IMR-90 (cell line): ENCODE results near the gene CFAP61. TPM values are rescaled to one million over a fixed set of nuclear protein-coding genes. Genes with fewer than 3 reads are reported as not detected.

Source experiments
- ATAC-seq: fragments of 200-7000 bp; cut with Tn5 transposase; 2 replicates; pipeline ENCODE4 v1.9.1; 2020; ENCODE audit warnings: low read depth, mild to moderate bottlenecking, moderate library complexity
- BruUV-seq: library from RNA; stranded (reverse); fragments of 400-500 nt; replicated peaks from 2 replicates; lab custom pipeline; 2021; lab: Mats Ljungman, UMichigan
- CTCF ChIA-PET: fragments of 300-600 bp; formaldehyde crosslinking; extraction: SDS; loops from one replicate; lab custom pipeline; 2021; ENCODE audit warnings: antibody characterized with exemption; lab: Yijun Ruan, JAX
- POLR2A ChIA-PET: fragments of 300-600 bp; sonication (Branson Sonifier 250); formaldehyde crosslinking; loops from one replicate; lab custom pipeline; 2022; ENCODE audit warnings: antibody characterized with exemption; ENCODE audit not compliant: unreplicated experiment; lab: Charles Lee
- DNase-seq: peaks from one replicate; pipeline ENCODE4 v3.0.0; 2013
- H2AFZ ChIP-seq: replicated peaks from 2 replicates; pipeline ENCODE3; 2013; ENCODE audit warnings: low read length, mild to moderate bottlenecking; ENCODE audit not compliant: poor library complexity
- H2AK5ac ChIP-seq: 2 replicates; pipeline ENCODE4 v1.6.1; 2013; ENCODE audit warnings: low read depth, low read length, inconsistent platforms
- H2AK9ac ChIP-seq: replicated peaks from 2 replicates; pipeline ENCODE3; 2013; ENCODE audit warnings: mild to moderate bottlenecking, low read depth, low read length, moderate library complexity; ENCODE audit not compliant: poor library complexity
- H2BK120ac ChIP-seq: 2 replicates; pipeline ENCODE4 v1.6.1; 2013; ENCODE audit warnings: low read depth, low read length, inconsistent platforms
- H2BK15ac ChIP-seq: 3 replicates; pipeline ENCODE4 v1.6.1; 2013; ENCODE audit warnings: low read depth, low read length, inconsistent platforms
- H2BK20ac ChIP-seq: 2 replicates; pipeline ENCODE4 v1.6.1; 2013; ENCODE audit warnings: low read depth, mild to moderate bottlenecking, inconsistent platforms, low read length, moderate library complexity
- H2BK5ac ChIP-seq: 2 replicates; pipeline ENCODE4 v1.6.1; 2013; ENCODE audit warnings: mild to moderate bottlenecking, low read depth, low read length, inconsistent platforms; ENCODE audit not compliant: poor library complexity, severe bottlenecking
- H3K14ac ChIP-seq: replicated peaks from 2 replicates; pipeline ENCODE4 v1.6.1; 2013; ENCODE audit warnings: low read depth, low read length, inconsistent platforms
- H3K18ac ChIP-seq: 2 replicates; pipeline ENCODE4 v1.6.1; 2013; ENCODE audit warnings: low read depth, low read length, control low read depth
- H3K23ac ChIP-seq: 2 replicates; pipeline ENCODE4 v1.6.1; 2013; ENCODE audit warnings: low read depth, low read length, inconsistent platforms
- H3K27ac ChIP-seq: 2 replicates; pipeline ENCODE4 v1.5.1; 2013; ENCODE audit warnings: mild to moderate bottlenecking, control low read depth, low read length; ENCODE audit not compliant: insufficient read depth
- H3K27me3 ChIP-seq: 2 replicates; pipeline ENCODE4 v1.6.1; 2013; ENCODE audit warnings: low read length; ENCODE audit not compliant: control insufficient read depth, insufficient read depth
- H3K36me3 ChIP-seq: 2 replicates; pipeline ENCODE4 v1.6.1; 2013; ENCODE audit warnings: low read length, mixed read lengths; ENCODE audit not compliant: control insufficient read depth, insufficient read depth
- H3K4ac ChIP-seq: 2 replicates; pipeline ENCODE4 v1.6.1; 2013; ENCODE audit warnings: low read depth, low read length, inconsistent platforms
- H3K4me1 ChIP-seq: 2 replicates; pipeline ENCODE4 v1.6.1; 2013; ENCODE audit warnings: low read length, mixed read lengths; ENCODE audit not compliant: control insufficient read depth, insufficient read depth
- H3K4me2 ChIP-seq: 2 replicates; pipeline ENCODE4 v1.6.1; 2013; ENCODE audit warnings: low read depth, mild to moderate bottlenecking, control low read depth, low read length, moderate library complexity
- H3K4me3 ChIP-seq: 2 replicates; pipeline ENCODE4 v1.5.1; 2013; ENCODE audit warnings: low read depth, mild to moderate bottlenecking, control low read depth, low read length, moderate library complexity; ENCODE audit not compliant: insufficient read depth
- H3K56ac ChIP-seq: 2 replicates; pipeline ENCODE4 v1.6.1; 2013; ENCODE audit warnings: low read length, inconsistent platforms; ENCODE audit not compliant: insufficient read depth; ENCODE audit errors: extremely low read depth
- H3K79me1 ChIP-seq, 2 experiments: 2 replicates each; pipeline ENCODE4 v1.6.1; 2013; ENCODE audit warnings: low read length in 2 of 2, inconsistent platforms in 1 of 2, low read depth in 1 of 2
- H3K9ac ChIP-seq: 2 replicates; pipeline ENCODE4 v1.6.1; 2013; ENCODE audit warnings: low read depth, low read length, control low read depth
- H3K9me1 ChIP-seq: 2 replicates; pipeline ENCODE4 v1.6.1; 2013; ENCODE audit warnings: low read length, inconsistent platforms; ENCODE audit not compliant: insufficient read depth
- H3K9me3 ChIP-seq: 2 replicates; pipeline ENCODE4 v1.6.1; 2013; ENCODE audit warnings: low read length; ENCODE audit not compliant: control insufficient read depth, insufficient read depth
- H4K20me1 ChIP-seq: 2 replicates; pipeline ENCODE4 v1.6.1; 2013; ENCODE audit warnings: low read length, inconsistent platforms; ENCODE audit not compliant: insufficient read depth
- H4K5ac ChIP-seq: 2 replicates; pipeline ENCODE4 v1.6.1; 2013; ENCODE audit warnings: mild to moderate bottlenecking, low read depth, low read length, control low read depth
- H4K8ac ChIP-seq, 2 experiments: 2 replicates each; pipeline ENCODE4 v1.6.1; 2013; ENCODE audit warnings: low read depth in 2 of 2, low read length in 2 of 2, control low read depth in 1 of 2, inconsistent platforms in 1 of 2
- H4K91ac ChIP-seq: 2 replicates; pipeline ENCODE4 v1.6.1; 2013; ENCODE audit warnings: low read depth, low read length, inconsistent platforms; ENCODE audit not compliant: insufficient read depth
- BHLHE40 ChIP-seq: fragments of 150-350 bp; IDR thresholded peaks from 2 replicates; pipeline ENCODE4 v1.6.1; 2016; ENCODE audit warnings: mild to moderate bottlenecking, low read depth, low read length
- CEBPB ChIP-seq: IDR thresholded peaks from 2 replicates; pipeline ENCODE4 v1.6.1; 2012; ENCODE audit warnings: low read depth, low read length, improper control_type of control experiment
- CHD1 ChIP-seq: IDR thresholded peaks from 2 replicates; pipeline ENCODE4 v1.6.1; 2012; ENCODE audit warnings: low read depth, low read length, improper control_type of control experiment
- FOS ChIP-seq: fragments of 150-350 bp; IDR thresholded peaks from 2 replicates; pipeline ENCODE4 v1.6.1; 2016; ENCODE audit warnings: low read depth, low read length
- MAFK ChIP-seq: IDR thresholded peaks from 2 replicates; pipeline ENCODE4 v1.6.1; 2012; ENCODE audit warnings: low read depth, low read length, improper control_type of control experiment
- MAZ ChIP-seq: IDR thresholded peaks from 2 replicates; pipeline ENCODE4 v1.6.1; 2012; ENCODE audit warnings: low read depth, mild to moderate bottlenecking, low read length, improper control_type of control experiment, moderate library complexity, borderline replicate concordance
- MXI1 ChIP-seq: IDR thresholded peaks from 2 replicates; pipeline ENCODE4 v1.6.1; 2012; ENCODE audit warnings: low read depth, mild to moderate bottlenecking, low read length, moderate library complexity, borderline replicate concordance
- NFE2L2 ChIP-seq: fragments of 150-350 bp; IDR thresholded peaks from 2 replicates; pipeline ENCODE4 v1.6.1; 2016; ENCODE audit warnings: low read depth, mild to moderate bottlenecking, low read length
- POLR2A ChIP-seq: IDR thresholded peaks from 2 replicates; pipeline ENCODE4 v1.6.1; 2012; ENCODE audit warnings: mild to moderate bottlenecking, low read depth, low read length
- RAD21 ChIP-seq: IDR thresholded peaks from 2 replicates; pipeline ENCODE4 v1.6.1; 2012; ENCODE audit warnings: low read length, improper control_type of control experiment
- RCOR1 ChIP-seq: IDR thresholded peaks from 2 replicates; pipeline ENCODE4 v1.6.1; 2012; ENCODE audit warnings: mild to moderate bottlenecking, low read length, improper control_type of control experiment; ENCODE audit not compliant: insufficient replicate concordance
- RFX5 ChIP-seq: IDR thresholded peaks from 2 replicates; pipeline ENCODE4 v1.8.0; 2012; ENCODE audit warnings: low read depth, mild to moderate bottlenecking, low read length, moderate library complexity
- SMC3 ChIP-seq: fragments of 150-350 bp; IDR thresholded peaks from 2 replicates; pipeline ENCODE4 v1.6.1; 2016; ENCODE audit warnings: low read depth, mild to moderate bottlenecking, antibody characterized with exemption, low read length, moderate library complexity
- WGBS, 2 experiments: methylation state at CpG; one replicate each; pipeline versions ENCODE4 v1.1.5 to v1.1.7; 2013; ENCODE audit warnings: missing lambda C conversion rate in 2 of 2; ENCODE audit not compliant: insufficient read length in 1 of 2; ENCODE audit errors: extremely low coverage in 2 of 2; 5-methylcytosine and 5-hydroxymethylcytosine counted together
- dilution Hi-C: fragments of 300-500 bp; cut with HindIII; formaldehyde crosslinking; loops from one replicate; pipeline ENCODE4 v1.14.3; 2018; ENCODE audit warnings: low sequenced_read_pairs; ENCODE audit not compliant: unreplicated experiment
- in situ Hi-C: fragments of 300-500 bp; cut with MboI; formaldehyde crosslinking; loops from 3 replicates; pipeline ENCODE4 v1.14.3; 2019; ENCODE audit warnings: low sequenced_read_pairs, inconsistent platforms, mixed read lengths
- intact Hi-C: fragments of 100-400 bp; cut with micrococcal nuclease; formaldehyde crosslinking; loops from 2 replicates; pipeline ENCODE4 v1.10.0; 2022
- polyA plus RNA-seq, 3 experiments: library from polyadenylated mRNA; depleted of rRNA; stranded (reverse); fragments of >200 nt; gene quantifications; 2 replicates each; pipeline ENCODE4 v1.2.3, GENCODE V29; 2012; ENCODE audit warnings: low replicate concordance in 1 of 3
- total RNA-seq: library from RNA; depleted of rRNA; stranded (reverse); fragments of >200 nt; gene quantifications from 2 replicates; pipeline ENCODE4 v1.2.3, GENCODE V29; 2012
- TF ChIP-seq, protein P1 (sequence below): fragments of 150-350 bp; IDR thresholded peaks from 2 replicates; pipeline ENCODE4 v1.6.1; 2017; ENCODE audit warnings: mild to moderate bottlenecking, antibody characterized with exemption, low read length, low read depth
- TF ChIP-seq, protein P2 (sequence below): conservative IDR thresholded peaks from 2 replicates; pipeline ENCODE4 v1.5.1; 2012; ENCODE audit warnings: mild to moderate bottlenecking, low read depth, low read length, improper control_type of control experiment
- TF ChIP-seq, protein P3 (sequence below): fragments of 150-350 bp; IDR thresholded peaks from 2 replicates; pipeline ENCODE4 v1.6.1; 2016; ENCODE audit warnings: low read depth, mild to moderate bottlenecking, low read length, moderate library complexity, borderline replicate concordance

The CFAP61 gene
- total and polyA plus RNA-seq, 2 of the 4 experiments (the other 2 are of a cell fraction), result 0.07 TPM; not detected in 1

DNA sequence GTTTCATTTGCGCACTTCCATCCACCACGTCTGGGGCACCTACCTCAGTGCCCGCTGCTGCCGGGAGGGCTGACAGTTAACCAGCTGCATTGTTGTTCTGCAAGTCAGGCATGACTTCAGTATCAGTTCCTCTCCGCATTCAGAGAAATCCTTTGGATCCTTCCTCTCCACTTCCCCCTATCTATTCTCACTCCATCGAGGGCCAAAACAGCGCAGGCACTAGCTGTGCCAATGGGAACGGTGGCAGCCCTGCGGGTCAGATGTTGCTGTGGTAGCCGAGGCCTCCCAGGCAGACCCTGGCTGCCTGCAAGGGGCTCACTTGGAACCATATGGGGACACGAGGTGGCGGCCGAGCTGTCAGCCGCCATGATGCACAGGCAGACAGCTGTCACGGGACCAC is 251.4 kb downstream of the CFAP61 start:
- Histone ChIP-seq H4K5ac (no peak overlapping the region), H3K79me1 (no peaks in the 10 kb centered on the region), H2AK5ac (no peak overlapping the region), H3K23ac (no peak overlapping the region), H2BK5ac (no peak overlapping the region), H3K4me3 (no peak overlapping the region), H2BK120ac (no peak overlapping the region), H3K9me1 (no peaks in the 10 kb centered on the region), H3K14ac (no peak overlapping the region), H3K9ac (no peak overlapping the region), H4K20me1 (no peaks in the 10 kb centered on the region), H3K27me3 (no peaks in the 10 kb centered on the region; the same call in 1 of the 2 replicates), H3K9me3 (no peaks in the 10 kb centered on the region), H3K4ac (no peak overlapping the region), H2BK15ac (no peak overlapping the region), H2BK20ac (no peak overlapping the region), H4K8ac (no peak overlapping the region), H3K27ac (no peak overlapping the region), H3K4me1 (no peaks in the 10 kb centered on the region), H3K18ac (no peak overlapping the region), H3K36me3 (no peaks in the 10 kb centered on the region), H3K4me2 (no peak overlapping the region), H2AK9ac (no peak overlapping the region), H4K91ac (no peak overlapping the region), H3K56ac (no peak overlapping the region), H2AFZ (peak overlapping the region; percentile 43)
- 74% methylated on average over 11 of the region's 15 CpGs; no CpG with 5 or more reads in 1 of the 2 experiments for WGBS, 2 experiments
- ChIA-PET CTCF (no interaction called here), POLR2A (no interaction called here)
- in situ Hi-C loops, result no loop called here
- TF ChIP-seq RAD21 (no peak), BHLHE40 (no peak), MAZ (no peak), MAFK (no peak), MXI1 (no peak), NFE2L2 (no peak), CHD1 (no peak), CEBPB (no peak), RFX5 (no peak), POLR2A (no peak), SMC3 (no peak), RCOR1 (no peak), FOS (no peak)
- TF ChIP-seq, protein P1, sequence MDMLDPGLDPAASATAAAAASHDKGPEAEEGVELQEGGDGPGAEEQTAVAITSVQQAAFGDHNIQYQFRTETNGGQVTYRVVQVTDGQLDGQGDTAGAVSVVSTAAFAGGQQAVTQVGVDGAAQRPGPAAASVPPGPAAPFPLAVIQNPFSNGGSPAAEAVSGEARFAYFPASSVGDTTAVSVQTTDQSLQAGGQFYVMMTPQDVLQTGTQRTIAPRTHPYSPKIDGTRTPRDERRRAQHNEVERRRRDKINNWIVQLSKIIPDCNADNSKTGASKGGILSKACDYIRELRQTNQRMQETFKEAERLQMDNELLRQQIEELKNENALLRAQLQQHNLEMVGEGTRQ, result no peak
- TF ChIP-seq, protein P2, sequence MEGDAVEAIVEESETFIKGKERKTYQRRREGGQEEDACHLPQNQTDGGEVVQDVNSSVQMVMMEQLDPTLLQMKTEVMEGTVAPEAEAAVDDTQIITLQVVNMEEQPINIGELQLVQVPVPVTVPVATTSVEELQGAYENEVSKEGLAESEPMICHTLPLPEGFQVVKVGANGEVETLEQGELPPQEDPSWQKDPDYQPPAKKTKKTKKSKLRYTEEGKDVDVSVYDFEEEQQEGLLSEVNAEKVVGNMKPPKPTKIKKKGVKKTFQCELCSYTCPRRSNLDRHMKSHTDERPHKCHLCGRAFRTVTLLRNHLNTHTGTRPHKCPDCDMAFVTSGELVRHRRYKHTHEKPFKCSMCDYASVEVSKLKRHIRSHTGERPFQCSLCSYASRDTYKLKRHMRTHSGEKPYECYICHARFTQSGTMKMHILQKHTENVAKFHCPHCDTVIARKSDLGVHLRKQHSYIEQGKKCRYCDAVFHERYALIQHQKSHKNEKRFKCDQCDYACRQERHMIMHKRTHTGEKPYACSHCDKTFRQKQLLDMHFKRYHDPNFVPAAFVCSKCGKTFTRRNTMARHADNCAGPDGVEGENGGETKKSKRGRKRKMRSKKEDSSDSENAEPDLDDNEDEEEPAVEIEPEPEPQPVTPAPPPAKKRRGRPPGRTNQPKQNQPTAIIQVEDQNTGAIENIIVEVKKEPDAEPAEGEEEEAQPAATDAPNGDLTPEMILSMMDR, result no peak
- TF ChIP-seq, protein P3, sequence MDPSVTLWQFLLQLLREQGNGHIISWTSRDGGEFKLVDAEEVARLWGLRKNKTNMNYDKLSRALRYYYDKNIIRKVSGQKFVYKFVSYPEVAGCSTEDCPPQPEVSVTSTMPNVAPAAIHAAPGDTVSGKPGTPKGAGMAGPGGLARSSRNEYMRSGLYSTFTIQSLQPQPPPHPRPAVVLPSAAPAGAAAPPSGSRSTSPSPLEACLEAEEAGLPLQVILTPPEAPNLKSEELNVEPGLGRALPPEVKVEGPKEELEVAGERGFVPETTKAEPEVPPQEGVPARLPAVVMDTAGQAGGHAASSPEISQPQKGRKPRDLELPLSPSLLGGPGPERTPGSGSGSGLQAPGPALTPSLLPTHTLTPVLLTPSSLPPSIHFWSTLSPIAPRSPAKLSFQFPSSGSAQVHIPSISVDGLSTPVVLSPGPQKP, result no peak
- DNase-seq (no peak), ATAC-seq (no peak)
- BruUV-seq, result no TSS peak
- intact Hi-C loops, result no loop called here
- dilution Hi-C loops, result no loop called here
